K562 (cell line): ENCODE measurements around the gene ITSN2. TPM values are rescaled to one million over a fixed set of nuclear protein-coding genes. Genes with fewer than 3 reads are reported as not detected.

Source experiments
- ATAC-seq: fragments of 200-7000 bp; cut with Tn5 transposase; 3 replicates; pipeline ENCODE4 v1.9.1; 2020; ENCODE audit warnings: moderate library complexity
- BruUV-seq: library from RNA; stranded (reverse); fragments of 400-500 nt; replicated peaks from 2 replicates; lab custom pipeline; 2021; lab: Mats Ljungman, UMichigan
- CTCF ChIA-PET: fragments of 300-600 bp; formaldehyde crosslinking; extraction: SDS; loops from one replicate; lab custom pipeline; 2021; ENCODE audit warnings: low intra/inter-chr PET ratio; lab: Yijun Ruan, JAX
- POLR2A ChIA-PET: fragments of 300-600, 350-650 bp; sonication (Branson Sonifier 250); formaldehyde crosslinking; extraction: SDS; loops from one replicate; lab custom pipeline; 2021; ENCODE audit warnings: antibody characterized with exemption, inconsistent platforms; lab: Yijun Ruan, JAX
- DNase-seq, 4 experiments: peaks; one replicate each; pipeline versions ENCODE4 v3.0.0 to v3.0.0-alpha.2; 2011 to 2018; ENCODE audit warnings: low spot score in 3 of 4, mixed read lengths in 3 of 4; ENCODE audit errors: extremely low read depth in 1 of 4
- FAIRE-seq: peaks from 2 replicates; lab custom pipeline; 2011; peaks lifted over from hg19 to GRCh38; lab: Jason Lieb, UNC
- H2AFZ ChIP-seq: 2 replicates; pipeline ENCODE4 v1.6.0; 2011; ENCODE audit warnings: low read depth, low read length, control low read depth, inconsistent platforms
- H3K27ac ChIP-seq: fragments of 200-600 bp; 3 replicates; pipeline ENCODE4 v1.8.0; 2011; ENCODE audit warnings: low read depth, mild to moderate bottlenecking, control low read depth, inconsistent platforms, low read length, moderate library complexity, mixed read lengths; ENCODE audit errors: extremely low read depth
- H3K27me3 ChIP-seq, 2 experiments: fragments of 300-600 bp in 1 of 2; 2 replicates in 1 of 2; 3 replicates in 1 of 2; pipeline versions ENCODE4 v1.6.0 to v1.8.0; 2011; ENCODE audit warnings: inconsistent platforms in 2 of 2, low read length in 2 of 2, mild to moderate bottlenecking in 1 of 2, mixed read lengths in 1 of 2, moderate library complexity in 1 of 2; ENCODE audit not compliant: control insufficient read depth in 2 of 2, insufficient read depth in 2 of 2
- H3K36me3 ChIP-seq: fragments of 300-600 bp; 3 replicates; pipeline ENCODE4 v1.8.0; 2011; ENCODE audit warnings: mild to moderate bottlenecking, low read length, inconsistent platforms; ENCODE audit not compliant: control insufficient read depth, insufficient read depth
- H3K4me1 ChIP-seq, 2 experiments: fragments of 200-600 bp in 1 of 2; replicated peaks in 1 of 2; 2 replicates in 1 of 2; 3 replicates in 1 of 2; pipeline versions ENCODE4 v1.5.1 to v1.8.0; 2011; ENCODE audit warnings: inconsistent platforms in 2 of 2, low read length in 2 of 2, mild to moderate bottlenecking in 1 of 2, mixed read lengths in 1 of 2, moderate library complexity in 1 of 2; ENCODE audit not compliant: control insufficient read depth in 2 of 2, insufficient read depth in 2 of 2
- H3K4me2 ChIP-seq: 2 replicates; pipeline ENCODE4 v1.6.1; 2011; ENCODE audit warnings: low read length, control low read depth, inconsistent platforms, mixed read lengths; ENCODE audit not compliant: insufficient read depth
- H3K4me3 ChIP-seq: fragments of 200-600 bp; sonication (generic), shearing (Covaris generic); 2 replicates; pipeline ENCODE4 v1.5.1; 2016; ENCODE audit warnings: control low read depth, inconsistent platforms
- H3K79me2 ChIP-seq: fragments of 200-600 bp; 3 replicates; pipeline ENCODE4 v1.8.0; 2011; ENCODE audit warnings: low read length, inconsistent platforms; ENCODE audit not compliant: control insufficient read depth, insufficient read depth
- H3K9ac ChIP-seq, 2 experiments: 2 replicates each; pipeline versions ENCODE4 v1.6.0 to v1.6.1; 2011; ENCODE audit warnings: low read depth in 2 of 2, low read length in 2 of 2, control low read depth in 1 of 2, inconsistent platforms in 1 of 2, mild to moderate bottlenecking in 1 of 2, mixed read lengths in 1 of 2; ENCODE audit not compliant: insufficient read depth in 1 of 2
- H3K9me1 ChIP-seq: one replicate; pipeline ENCODE4 v1.6.0; 2011; ENCODE audit warnings: inconsistent platforms, mild to moderate bottlenecking, low read length, moderate library complexity; ENCODE audit not compliant: control insufficient read depth, insufficient read depth
- H3K9me3 ChIP-seq: replicated peaks from 2 replicates; pipeline ENCODE4 v1.5.1; 2011; ENCODE audit warnings: low read depth, low read length, inconsistent platforms; ENCODE audit not compliant: control insufficient read depth, insufficient read depth
- H4K20me1 ChIP-seq: replicated peaks from 2 replicates; pipeline ENCODE4 v1.6.1; 2011; ENCODE audit warnings: low read length, inconsistent platforms, mixed read lengths; ENCODE audit not compliant: control insufficient read depth, insufficient read depth
- ATF4 ChIP-seq: fragments of 450-650 bp; formaldehyde crosslinking; IDR thresholded peaks from 2 replicates; pipeline ENCODE4 v1.4.0; 2022; ENCODE audit warnings: mild to moderate bottlenecking, moderate library complexity
- BRF1 ChIP-seq: IDR thresholded peaks from 3 replicates; pipeline ENCODE4 v1.6.1; 2011; ENCODE audit warnings: borderline replicate concordance, mild to moderate bottlenecking; ENCODE audit not compliant: insufficient read length; ENCODE audit errors: extremely low read depth
- CEBPG ChIP-seq, 3 experiments: fragments of 200-800 bp in 1 of 3; sonication (Bioruptor generic) in 1 of 3; sonication (generic) in 1 of 3; formaldehyde crosslinking in 1 of 3; IDR thresholded peaks in 2 of 3; conservative IDR thresholded peaks in 1 of 3; 2 replicates each; pipeline versions ENCODE4 v1.6.1 to v1.8.0; 2016 to 2022; ENCODE audit warnings: missing compliant biosample characterization in 2 of 3, missing genetic modification characterization in 2 of 3, mild to moderate bottlenecking in 1 of 3, missing genetic modification reagents in 1 of 3
- ELK3 ChIP-seq: fragments of 450-650 bp; formaldehyde crosslinking; IDR thresholded peaks from 2 replicates; pipeline ENCODE4 v1.4.0; 2020; ENCODE audit warnings: mild to moderate bottlenecking
- EZH2 ChIP-seq: IDR thresholded peaks from 2 replicates; pipeline ENCODE4 v1.6.1; 2012; ENCODE audit warnings: low read depth, mild to moderate bottlenecking, inconsistent platforms, low read length, borderline replicate concordance
- MCM3 ChIP-seq: fragments of 450-650 bp; IDR thresholded peaks from 2 replicates; pipeline ENCODE4 v1.6.1; 2016
- MIER1 ChIP-seq: fragments of 450-650 bp; IDR thresholded peaks from 2 replicates; pipeline ENCODE4 v1.6.1; 2016; ENCODE audit warnings: antibody characterized with exemption, mild to moderate bottlenecking, low read depth
- NFE2 ChIP-seq: IDR thresholded peaks from 2 replicates; pipeline ENCODE4 v1.6.1; 2014; ENCODE audit warnings: antibody characterized with exemption, low read depth
- USF1 ChIP-seq: sonication (generic); formaldehyde crosslinking; IDR thresholded peaks from 2 replicates; pipeline ENCODE4 v1.9.0; 2022; ENCODE audit warnings: mild to moderate bottlenecking, missing genetic modification reagents
- ZBTB33 ChIP-seq: sonication (generic); formaldehyde crosslinking; IDR thresholded peaks from 2 replicates; pipeline ENCODE4 v1.8.1; 2023; ENCODE audit warnings: mild to moderate bottlenecking, missing genetic modification reagents
- ZBTB49 ChIP-seq: sonication (generic); formaldehyde crosslinking; IDR thresholded peaks from 2 replicates; pipeline ENCODE4 v1.8.0; 2022; ENCODE audit warnings: missing genetic modification reagents, mild to moderate bottlenecking, borderline replicate concordance
- ZNF431 ChIP-seq: sonication (generic); formaldehyde crosslinking; IDR thresholded peaks from 2 replicates; pipeline ENCODE4 v1.8.0; 2022; ENCODE audit warnings: mild to moderate bottlenecking, missing genetic modification reagents
- ZSCAN32 ChIP-seq: fragments of 450-650 bp; formaldehyde crosslinking; IDR thresholded peaks from 2 replicates; pipeline ENCODE4 v1.4.0; 2020; ENCODE audit warnings: mild to moderate bottlenecking, moderate library complexity
- WGBS: fragments of 100-300 bp; shearing (Covaris generic); methylation state at CpG from one replicate; pipeline ENCODE4 v1.1.6; 2016; ENCODE audit warnings: low coverage, mixed read lengths; ENCODE audit not compliant: insufficient coverage; ENCODE audit errors: missing lambda C conversion rate; 5-methylcytosine and 5-hydroxymethylcytosine counted together
- in situ Hi-C: fragments of 300-500 bp; cut with MboI; formaldehyde crosslinking; loops from 4 replicates; pipeline ENCODE4 v1.15.0; 2018; ENCODE audit warnings: inconsistent platforms, mixed read lengths
- intact Hi-C: fragments of 100-400 bp; cut with micrococcal nuclease; formaldehyde crosslinking; loops from 2 replicates; pipeline ENCODE4 v1.14.2; 2022
- polyA plus RNA-seq, 8 experiments: library from polyadenylated mRNA; depleted of rRNA in 4 of 8; stranded (reverse) in 5 of 8; unstranded in 3 of 8; fragments of >200 nt; fragmentation: Nextera tagmentation in 2 of 8; fragmentation: Illumina TruSeq in 1 of 8; extraction: Ambion mirVana in 2 of 8; extraction: Trizol in 1 of 8; gene quantifications; 2 replicates each; pipeline versions ENCODE4 v1.2.1 to v1.2.3, GENCODE V29; 2011 to 2014; ENCODE audit warnings: inconsistent platforms in 1 of 8, missing spikeins in 1 of 8
- total RNA-seq, 7 experiments: library from RNA; depleted of rRNA in 6 of 7; stranded (reverse); fragments of >200 nt in 6 of 7; fragmentation: Illumina TruSeq in 2 of 7; extraction: Trizol in 2 of 7; gene quantifications; 2 replicates each; pipeline versions ENCODE4 v1.2.1 to v1.2.3, GENCODE V29; 2011 to 2021; ENCODE audit warnings: low replicate concordance in 1 of 7

The ITSN2 gene
- total and polyA plus RNA-seq, 9 of the 15 experiments (the other 6 are each of a cell fraction or from before 2014, with no cell fraction given), result 6.6 to 19.9 (median 15.2) TPM

- Histone ChIP-seq H3K9me3 (no peaks in the 10 kb centered on the region), H3K4me2 (0 out of 2 replicates have a peak overlapping the region, but pooled peaks have one; percentile 36), H2AFZ (peak overlapping the region; percentile 74), H4K20me1 (no peaks in the 10 kb centered on the region), H3K79me2 (no peaks in the 10 kb centered on the region), H3K27me3 (peaks cover 0 to 3% of the 10 kb centered on the region in 2 experiments; a peak in 1 of 5 replicates), H3K4me3 (no peak overlapping the region), H3K9ac (no peak overlapping the region), H3K9me1 (no peaks in the 10 kb centered on the region), H3K36me3 (no peaks in the 10 kb centered on the region), H3K27ac (no peak overlapping the region), H3K4me1 (peaks cover 0 to 11% of the 10 kb centered on the region in 2 experiments; a peak in 3 of 5 replicates)
- no peak for TF ChIP-seq MIER1
- TF ChIP-seq ZBTB49 (CRISPR knock-in tag), result no peak
- 0 out of 2 replicates have a peak, but pooled peaks have one; percentile 50 for TF ChIP-seq ZSCAN32 (CRISPR knock-in tag)
- 0 out of 2 replicates have a peak, but pooled peaks have one; percentile 10 for TF ChIP-seq USF1
- TF ChIP-seq ZNF431, result no peak
- TF ChIP-seq ZBTB33 (CRISPR knock-in tag), result peak; percentile 90
- 0 out of 2 replicates have a peak, but pooled peaks have one; percentile 1 for TF ChIP-seq NFE2
- TF ChIP-seq ATF4 (CRISPR knock-in tag), result peak; percentile 73
- TF ChIP-seq ELK3 (CRISPR knock-in tag), result no peak
- no peak for TF ChIP-seq BRF1
- TF ChIP-seq MCM3, result no peak
- TF ChIP-seq CEBPG (CRISPR knock-in tag; IDR thresholded peaks at IDR 0.05), result peak; percentile 55; the same call in 1 of the 2 replicates
- peak in 1 of 2 experiments; percentile 77; a peak in 3 of 4 replicates for TF ChIP-seq CEBPG (tag; conservative IDR thresholded peaks at IDR 0.05 in 1 of 2, IDR thresholded peaks at IDR 0.05 in 1 of 2)
- TF ChIP-seq EZH2, result no peak
- intact Hi-C loops, result no loop called here
- CTCF ChIA-PET, result no interaction called here
- POLR2A ChIA-PET, result no interaction called here
- FAIRE-seq (no peak), ATAC-seq (peak; percentile 68), DNase-seq (no peak)
- 59% methylated on average over 6 of the region's 7 CpGs for WGBS
- in situ Hi-C loops, result no loop called here
- no TSS peak for BruUV-seq
These were observed 177.8 kb downstream of the ITSN2 start for GRCh38 chr2:24182507-24182906.
